ENCODE results near the gene SLC2A4.
"Not testable (repeated sequence)": the region's sequence is repeated elsewhere in the genome, so short reads cannot be mapped to it uniquely, and the experiment has no call there.

GRCh38 chr17:7335765-7336164 lies 54.2 kb downstream of the SLC2A4 start:
- not testable (repeated sequence) for TF ChIP-seq CTCF (conservative IDR thresholded peaks at IDR 0.05); ZFX (IDR thresholded peaks at IDR 0.05)
